Lung microvascular endothelial cell (primary cell): ENCODE data around the gene ASCC3. TPM values are rescaled to one million over a fixed set of nuclear protein-coding genes. Genes with fewer than 3 reads are reported as not detected.

ENCODE experiments used
- DNase-seq, 2 donors: peaks; one replicate each; pipeline versions ENCODE4 v3.0.0 to v3.0.0-alpha.2; 2010; ENCODE audit warnings: low read depth in 2 of 2
- total RNA-seq: library from RNA; depleted of rRNA; stranded (reverse); fragments of >200 nt; gene quantifications from 2 replicates; pipeline ENCODE4 v1.2.1, GENCODE V29; 2014

The ASCC3 gene
- total RNA-seq, 1 donor from 2014 or later: 26.8 TPM

- DNase-seq: no peak
Observed at GRCh38 chr6:100599088-100599770, 281.9 kb downstream of the ASCC3 start.

DNA sequence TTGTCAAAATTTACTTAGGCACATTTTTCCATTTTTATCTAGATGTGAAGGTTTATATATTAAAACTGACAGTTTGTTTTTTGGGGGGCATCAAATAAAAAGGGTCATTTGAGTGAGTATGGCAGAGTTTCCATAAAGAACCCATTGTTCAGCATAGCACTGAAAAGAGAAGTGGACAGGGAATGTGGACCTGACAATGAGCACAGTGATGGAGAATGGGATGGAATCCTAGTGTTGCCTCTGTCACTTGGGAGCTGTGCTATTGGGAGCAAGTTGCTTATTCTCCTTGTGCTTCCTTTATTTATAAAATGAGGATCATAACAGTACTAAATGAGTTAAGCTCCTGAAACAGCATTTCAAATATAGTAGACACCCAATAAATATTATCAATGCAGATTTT is 285.7 kb downstream of the ASCC3 start:
- no peak for DNase-seq

DNA sequence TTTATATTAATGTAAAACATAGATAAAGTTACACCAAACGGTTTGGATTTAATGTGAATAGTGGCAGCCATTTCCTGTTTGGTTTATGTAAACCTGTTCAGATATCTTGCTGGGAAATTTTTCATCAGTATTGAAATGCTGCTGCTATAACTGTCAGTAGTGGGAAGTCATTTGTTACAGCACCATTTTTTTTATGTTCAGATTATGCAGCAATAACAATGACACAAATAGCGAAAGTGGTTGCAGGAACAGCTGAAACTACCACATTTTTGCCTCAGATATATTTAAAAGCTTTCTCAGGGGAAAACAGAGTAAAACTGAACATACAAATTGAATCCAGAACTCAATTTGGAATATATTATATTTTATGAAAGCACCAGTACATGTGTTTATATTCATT is 287.6 kb downstream of the ASCC3 start:
- peak; percentile 18 to 19 for DNase-seq

DNA sequence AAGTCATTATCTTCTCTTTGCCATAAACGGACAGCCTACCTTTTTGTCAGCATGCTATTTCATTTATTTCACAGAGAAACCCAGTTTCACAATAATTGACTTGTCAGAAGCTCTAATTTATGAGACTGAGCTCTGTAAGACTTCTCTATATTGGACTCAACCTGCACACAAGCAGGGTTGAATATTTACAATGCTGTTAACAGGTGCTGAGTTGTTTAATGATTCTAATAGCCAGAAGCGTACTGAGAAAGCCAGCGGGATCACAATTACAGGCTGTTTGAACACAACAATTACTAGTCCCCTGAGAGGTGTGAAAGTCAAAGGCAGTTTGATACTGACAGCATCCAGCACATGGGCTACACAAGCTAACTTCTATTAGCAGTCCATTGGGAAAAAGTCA is 288.2 kb downstream of the ASCC3 start:
- no peak for DNase-seq

DNA sequence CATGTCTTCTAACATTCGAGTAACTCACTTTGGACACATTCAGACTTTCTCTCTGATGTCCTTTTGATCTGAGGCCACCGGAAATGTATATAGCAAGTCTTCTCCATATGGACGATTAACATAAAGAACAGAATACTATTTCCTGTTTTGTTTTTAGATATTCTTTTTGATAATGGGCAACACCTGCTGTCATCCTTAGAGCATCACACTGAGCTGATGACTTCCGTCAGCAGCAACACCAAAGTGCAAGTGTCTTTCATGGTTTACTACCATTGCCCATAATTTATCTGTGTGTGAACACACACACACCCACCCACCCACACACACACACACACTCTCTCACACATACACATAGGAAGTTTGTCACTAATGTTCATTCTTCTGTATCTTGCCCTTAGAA is 303.7 kb downstream of the ASCC3 start:
- DNase-seq: no peak

DNA sequence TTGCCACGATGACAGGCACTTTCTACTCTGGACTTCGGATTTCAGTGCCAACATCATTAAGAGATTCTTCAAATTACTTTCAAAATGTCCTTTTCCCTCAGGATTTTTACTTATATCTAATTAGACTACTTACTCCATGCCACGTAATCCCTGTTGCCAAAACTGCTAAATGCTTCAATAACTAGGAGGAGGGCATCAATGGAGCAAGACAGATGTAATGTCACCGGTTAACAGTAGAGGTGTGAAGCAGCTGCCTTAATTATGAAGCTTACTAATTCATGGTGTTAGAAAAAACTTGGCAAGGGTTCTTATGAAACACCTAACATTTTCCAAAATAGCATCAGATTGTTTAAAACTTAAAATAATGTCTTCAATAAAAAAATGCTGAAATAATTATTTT is 305.2 kb downstream of the ASCC3 start:
- no peak for DNase-seq

DNA sequence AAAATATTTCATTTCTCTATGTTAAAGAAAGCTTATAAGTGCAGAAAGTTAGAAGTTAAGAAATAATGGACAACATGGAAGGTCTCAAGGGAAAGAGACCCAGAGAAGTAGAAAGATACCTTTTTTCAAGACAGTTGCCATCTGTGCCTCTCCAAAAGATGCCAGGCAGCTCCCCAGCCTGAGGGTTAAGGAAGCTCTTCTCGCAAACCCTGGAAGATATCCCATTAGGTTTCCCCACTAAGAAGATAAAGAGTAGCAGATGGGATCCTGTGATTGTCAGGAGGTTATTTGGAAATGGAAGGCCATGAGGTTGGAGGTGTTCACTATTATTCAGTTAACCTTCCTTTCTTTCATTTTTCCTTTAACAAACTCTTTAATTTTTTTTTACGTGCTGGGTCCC is 306.3 kb downstream of the ASCC3 start:
- DNase-seq: no peak

GRCh38 chr6:100573166-100573565 is 308.0 kb downstream of the ASCC3 start:
- DNase-seq: peak; percentile 47 to 59

- no peak for DNase-seq
Observed at GRCh38 chr6:100568255-100568654, 312.9 kb downstream of the ASCC3 start.

DNA sequence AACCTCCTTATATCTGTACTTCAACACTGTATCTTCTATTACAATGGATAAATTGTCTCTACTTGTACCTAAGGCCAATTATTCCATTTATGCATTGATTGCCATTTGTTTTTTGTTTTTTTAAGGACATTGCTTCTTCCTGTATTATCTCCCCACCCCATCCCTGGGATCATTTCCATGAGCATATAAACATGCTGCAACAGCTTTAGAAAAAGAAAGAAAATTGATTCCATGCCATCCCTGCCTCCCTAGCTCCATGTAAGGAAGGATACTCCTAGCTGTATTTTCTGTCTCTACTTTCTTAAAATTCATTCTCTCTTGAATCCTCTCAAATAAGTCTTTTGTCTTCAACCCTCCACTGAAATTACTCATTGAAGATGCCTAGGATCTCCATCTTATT is 314.6 kb downstream of the ASCC3 start:
- peak in 1 of 2 donors; percentile 1 for DNase-seq

DNA sequence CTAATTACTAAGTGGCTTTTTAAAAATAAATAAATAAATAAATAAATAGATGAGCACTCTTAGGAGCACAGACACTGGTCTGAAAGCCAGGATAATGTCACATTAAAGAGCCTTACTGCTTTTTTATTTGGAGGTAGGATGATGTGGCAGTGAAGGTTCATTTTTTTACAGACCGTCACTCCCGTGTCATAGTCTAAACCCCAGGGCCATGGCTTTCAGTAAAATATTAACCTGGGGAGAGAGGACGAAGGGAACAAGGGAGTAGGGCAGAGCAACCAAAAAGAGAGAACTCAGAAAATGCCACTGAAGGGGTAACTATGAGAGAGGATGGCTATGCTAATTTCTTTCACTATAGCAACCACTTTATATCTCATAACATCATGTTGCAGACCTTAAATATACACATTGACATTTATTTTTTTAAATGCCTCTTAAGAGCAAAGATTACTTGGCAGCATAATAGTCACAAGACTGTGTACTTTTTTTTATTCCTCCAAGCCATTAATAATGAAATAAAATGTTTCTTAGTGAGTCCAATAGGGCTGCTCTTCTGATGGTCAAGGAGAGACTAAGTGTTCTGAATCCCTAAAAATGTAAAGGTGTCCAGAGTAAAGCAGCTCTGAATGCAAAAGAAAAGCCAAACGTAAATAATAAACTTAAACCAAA is 315.6 kb downstream of the ASCC3 start:
- DNase-seq: no peak

- DNase-seq: no peak
Observed at GRCh38 chr6:100559859-100560258, 321.3 kb downstream of the ASCC3 start.

- DNase-seq: no peak
Observed at GRCh38 chr6:100554228-100554627, 326.9 kb downstream of the ASCC3 start.

GRCh38 chr6:100553243-100553642 is 327.9 kb downstream of the ASCC3 start:
- no peak for DNase-seq

DNA sequence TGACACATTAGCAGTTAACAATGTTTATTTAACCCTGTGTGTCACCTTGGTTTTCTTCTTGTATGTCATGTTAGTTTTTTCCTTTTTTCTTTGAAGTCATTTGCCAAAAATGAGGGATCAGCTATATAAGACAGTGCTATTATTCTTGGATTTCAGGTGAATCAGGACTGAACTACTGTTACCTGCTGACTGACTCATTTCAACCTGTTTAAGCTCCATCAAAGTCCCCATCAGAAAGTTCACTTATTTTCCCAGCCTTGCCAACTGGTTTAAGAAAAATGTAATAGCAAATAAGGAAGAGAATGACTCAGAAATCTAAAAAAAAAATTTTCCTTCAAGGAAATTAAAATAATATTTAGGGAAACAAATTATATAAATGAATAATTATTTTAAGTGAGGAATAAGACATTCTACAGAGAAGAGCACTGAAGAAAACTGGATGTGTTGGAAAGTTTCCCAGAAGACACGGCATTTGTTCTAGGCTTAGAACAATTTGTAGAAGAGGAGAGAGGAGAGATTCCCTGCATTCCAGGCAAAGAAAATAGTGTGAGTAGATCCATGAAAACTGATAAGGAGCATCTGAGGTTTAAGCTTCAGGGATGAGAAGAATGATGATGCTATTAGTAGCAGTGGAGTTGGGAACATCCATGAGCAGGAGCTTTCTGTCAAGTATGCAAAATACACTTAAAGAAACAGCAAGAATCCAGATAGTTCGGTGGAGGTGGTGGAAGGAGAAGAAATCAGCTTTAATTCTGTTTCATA is 331.5 kb downstream of the ASCC3 start:
- peak in 1 of 2 donors; percentile 16 for DNase-seq

- DNase-seq: peak; percentile 11 to 80
Observed at GRCh38 chr6:100538086-100538485, 343.0 kb downstream of the ASCC3 start.

GRCh38 chr6:100518588-100518987 is 362.5 kb downstream of the ASCC3 start:
- no peak for DNase-seq

GRCh38 chr6:100517633-100518032 is 363.5 kb downstream of the ASCC3 start:
- no peak for DNase-seq

DNA sequence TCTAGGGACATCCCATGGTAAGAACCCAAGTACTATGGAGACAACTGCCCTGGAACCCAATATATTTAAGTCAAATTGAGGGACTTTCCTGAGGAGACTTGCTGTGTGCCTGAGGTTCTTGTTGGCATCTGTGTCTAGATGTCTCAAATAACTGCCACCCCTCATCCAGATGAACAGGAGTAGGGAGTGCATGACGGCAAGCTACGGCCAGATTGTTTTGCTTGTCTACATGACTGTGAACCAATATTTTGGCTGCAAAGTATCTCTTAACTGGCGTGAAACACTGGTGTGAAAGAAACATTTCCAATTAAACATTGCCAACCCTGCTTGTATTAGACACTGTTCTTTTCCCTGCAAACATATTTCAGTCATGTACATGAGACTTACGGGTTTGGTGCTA is 364.0 kb downstream of the ASCC3 start:
- no peak for DNase-seq

GRCh38 chr6:100514660-100515059 is 366.5 kb downstream of the ASCC3 start:
- DNase-seq: no peak

DNA sequence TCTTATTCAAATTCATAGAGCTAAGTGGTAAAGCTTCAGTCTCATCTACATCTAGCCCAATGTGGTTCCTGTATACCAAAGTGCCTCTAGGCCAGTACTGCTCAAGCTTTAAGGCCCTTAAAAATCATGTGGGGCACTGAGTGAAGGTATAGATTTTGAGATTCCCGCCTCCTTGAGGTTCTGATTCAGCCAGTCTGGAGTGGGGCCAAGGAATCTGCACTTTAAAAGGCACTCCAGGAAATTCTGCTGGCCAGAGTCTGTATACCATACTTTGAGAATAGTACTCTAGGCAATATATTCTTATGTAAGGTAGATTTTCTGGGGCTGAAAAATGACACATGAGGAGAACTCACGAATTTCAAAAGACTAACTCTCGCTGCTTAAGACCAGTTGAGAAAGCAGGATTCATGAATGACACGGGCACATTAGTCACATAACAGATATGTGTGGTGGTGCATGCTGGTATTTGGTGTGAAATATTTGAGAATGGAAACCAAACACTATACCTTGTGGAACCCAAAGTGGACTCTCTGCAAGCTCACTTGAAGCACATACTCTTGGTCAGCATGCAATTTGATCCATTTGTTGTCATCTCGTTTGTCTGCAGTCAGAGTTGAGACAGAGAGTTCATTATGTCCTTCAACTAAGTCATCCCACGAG is 368.8 kb downstream of the ASCC3 start:
- DNase-seq: peak in 1 of 2 donors; percentile 12

- no peak for DNase-seq
Observed at GRCh38 chr6:100509101-100509500, 372.0 kb downstream of the ASCC3 start.
